Peyer's patch (tissue), 4 donors: ENCODE data around the gene TTYH3.
"Not testable (repeated sequence)": the region's sequence is repeated elsewhere in the genome, so short reads cannot be mapped to it uniquely, and the experiment has no call there.

Source experiments
- POLR2A ChIP-seq, 2 donors: fragments of 450-650 bp; IDR thresholded peaks; one replicate each; pipeline ENCODE4 v1.5.1; 2017; ENCODE audit warnings: antibody characterized with exemption in 2 of 2, mild to moderate bottlenecking in 2 of 2, moderate library complexity in 2 of 2
- TF ChIP-seq, protein P1 (sequence below), 6 experiments: fragments of 450-650 bp in 4 of 6; fragments of 200-600 bp in 2 of 6; sonication (generic) in 1 of 6; IDR thresholded peaks; one replicate each; pipeline ENCODE4 v1.5.1; 2017 to 2019; ENCODE audit warnings: antibody characterized with exemption in 6 of 6, mild to moderate bottlenecking in 3 of 6, moderate library complexity in 1 of 6

DNA sequence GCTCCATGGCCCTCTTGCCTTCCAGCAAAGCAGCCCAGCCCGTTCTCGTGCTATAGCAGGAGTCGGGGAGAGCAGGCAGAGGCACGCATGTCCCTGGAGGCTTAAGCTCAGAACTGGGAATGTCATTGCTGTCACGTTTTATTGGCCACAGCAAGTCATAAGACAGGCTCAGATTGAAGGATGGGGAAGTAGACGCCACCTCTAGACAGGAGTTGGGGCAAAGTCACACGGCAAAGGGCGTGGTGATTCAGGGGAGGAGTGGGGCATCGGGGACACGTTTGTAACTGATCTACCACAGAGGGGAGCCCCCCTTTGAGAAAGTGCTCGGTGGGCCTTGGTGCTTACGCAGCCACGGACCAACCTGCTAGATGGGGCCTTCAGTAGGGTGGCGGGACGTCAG is 46.7 kb downstream of the TTYH3 start:
- not testable (repeated sequence) for TF ChIP-seq POLR2A (IDR thresholded peaks at IDR 0.05)
- TF ChIP-seq, protein P1, sequence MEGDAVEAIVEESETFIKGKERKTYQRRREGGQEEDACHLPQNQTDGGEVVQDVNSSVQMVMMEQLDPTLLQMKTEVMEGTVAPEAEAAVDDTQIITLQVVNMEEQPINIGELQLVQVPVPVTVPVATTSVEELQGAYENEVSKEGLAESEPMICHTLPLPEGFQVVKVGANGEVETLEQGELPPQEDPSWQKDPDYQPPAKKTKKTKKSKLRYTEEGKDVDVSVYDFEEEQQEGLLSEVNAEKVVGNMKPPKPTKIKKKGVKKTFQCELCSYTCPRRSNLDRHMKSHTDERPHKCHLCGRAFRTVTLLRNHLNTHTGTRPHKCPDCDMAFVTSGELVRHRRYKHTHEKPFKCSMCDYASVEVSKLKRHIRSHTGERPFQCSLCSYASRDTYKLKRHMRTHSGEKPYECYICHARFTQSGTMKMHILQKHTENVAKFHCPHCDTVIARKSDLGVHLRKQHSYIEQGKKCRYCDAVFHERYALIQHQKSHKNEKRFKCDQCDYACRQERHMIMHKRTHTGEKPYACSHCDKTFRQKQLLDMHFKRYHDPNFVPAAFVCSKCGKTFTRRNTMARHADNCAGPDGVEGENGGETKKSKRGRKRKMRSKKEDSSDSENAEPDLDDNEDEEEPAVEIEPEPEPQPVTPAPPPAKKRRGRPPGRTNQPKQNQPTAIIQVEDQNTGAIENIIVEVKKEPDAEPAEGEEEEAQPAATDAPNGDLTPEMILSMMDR (IDR thresholded peaks at IDR 0.05) = not testable (repeated sequence)
